DOHH2 (cell line): ENCODE data around the gene AIM2.

Experiments
- EZH2phosphoT487 ChIP-seq: fragments of 200-600 bp; sonication (generic); IDR thresholded peaks from 2 replicates; pipeline ENCODE4 v1.6.1; 2017; ENCODE audit warnings: borderline replicate concordance, mild to moderate bottlenecking, antibody characterized with exemption, low read length, moderate library complexity, mixed read lengths
- TF ChIP-seq, protein P1 (sequence below): fragments of 200-600 bp; sonication (generic); IDR thresholded peaks from one replicate; pipeline ENCODE4 v1.5.1; 2014; ENCODE audit warnings: antibody characterized with exemption, mild to moderate bottlenecking, low read depth, low read length; ENCODE audit not compliant: poor library complexity, severe bottlenecking

DNA sequence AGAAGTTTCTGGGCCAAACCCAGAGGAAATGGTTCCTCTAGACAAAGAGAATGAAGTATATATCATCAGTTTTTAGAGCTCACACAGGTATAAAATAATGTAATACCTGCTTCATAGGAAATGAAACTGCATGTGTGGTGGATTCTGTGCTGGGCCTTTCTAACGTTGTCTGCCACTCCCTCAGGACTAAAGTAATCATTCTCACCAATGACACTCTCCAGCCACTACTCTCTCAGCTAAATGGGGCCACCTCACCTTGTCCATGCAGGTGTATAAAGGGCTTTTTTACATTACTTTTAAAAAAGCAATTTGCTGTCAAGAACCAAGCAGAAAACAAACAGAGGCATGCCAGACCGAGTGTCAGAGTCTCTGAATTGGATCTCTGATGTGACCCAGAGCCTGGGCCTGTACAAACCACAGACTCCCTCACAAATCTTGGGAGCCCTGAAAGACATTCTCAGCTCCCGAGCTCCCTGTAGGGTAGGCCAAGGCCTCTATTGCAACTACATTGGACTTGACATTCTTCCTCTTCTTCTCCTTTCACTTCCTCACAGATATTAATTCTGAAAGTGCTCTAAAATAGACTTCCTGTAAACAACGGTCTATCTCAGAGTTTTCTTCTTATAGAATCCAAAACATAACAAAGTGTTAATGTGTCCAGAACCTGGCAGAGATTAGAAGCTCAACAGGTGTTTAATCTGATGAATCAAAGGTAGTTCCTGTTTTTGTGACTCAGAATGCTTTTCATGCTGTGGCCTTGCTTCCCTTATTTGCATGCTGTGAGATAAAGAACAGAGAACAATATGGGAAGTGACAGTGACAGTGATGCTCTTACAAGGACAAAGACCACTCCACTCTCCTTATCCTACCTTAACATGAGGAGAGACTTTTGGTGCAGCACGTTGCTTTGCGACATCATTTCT lies 8.6 kb downstream of the AIM2 start:
- TF ChIP-seq, protein P1, sequence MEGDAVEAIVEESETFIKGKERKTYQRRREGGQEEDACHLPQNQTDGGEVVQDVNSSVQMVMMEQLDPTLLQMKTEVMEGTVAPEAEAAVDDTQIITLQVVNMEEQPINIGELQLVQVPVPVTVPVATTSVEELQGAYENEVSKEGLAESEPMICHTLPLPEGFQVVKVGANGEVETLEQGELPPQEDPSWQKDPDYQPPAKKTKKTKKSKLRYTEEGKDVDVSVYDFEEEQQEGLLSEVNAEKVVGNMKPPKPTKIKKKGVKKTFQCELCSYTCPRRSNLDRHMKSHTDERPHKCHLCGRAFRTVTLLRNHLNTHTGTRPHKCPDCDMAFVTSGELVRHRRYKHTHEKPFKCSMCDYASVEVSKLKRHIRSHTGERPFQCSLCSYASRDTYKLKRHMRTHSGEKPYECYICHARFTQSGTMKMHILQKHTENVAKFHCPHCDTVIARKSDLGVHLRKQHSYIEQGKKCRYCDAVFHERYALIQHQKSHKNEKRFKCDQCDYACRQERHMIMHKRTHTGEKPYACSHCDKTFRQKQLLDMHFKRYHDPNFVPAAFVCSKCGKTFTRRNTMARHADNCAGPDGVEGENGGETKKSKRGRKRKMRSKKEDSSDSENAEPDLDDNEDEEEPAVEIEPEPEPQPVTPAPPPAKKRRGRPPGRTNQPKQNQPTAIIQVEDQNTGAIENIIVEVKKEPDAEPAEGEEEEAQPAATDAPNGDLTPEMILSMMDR, result no peak
- no peak for TF ChIP-seq EZH2phosphoT487
